ENCODE data around the gene PBX1.
"Not testable (repeated sequence)": the region's sequence is repeated elsewhere in the genome, so short reads cannot be mapped to it uniquely, and the experiment has no call there.

Gene PBX1

DNA sequence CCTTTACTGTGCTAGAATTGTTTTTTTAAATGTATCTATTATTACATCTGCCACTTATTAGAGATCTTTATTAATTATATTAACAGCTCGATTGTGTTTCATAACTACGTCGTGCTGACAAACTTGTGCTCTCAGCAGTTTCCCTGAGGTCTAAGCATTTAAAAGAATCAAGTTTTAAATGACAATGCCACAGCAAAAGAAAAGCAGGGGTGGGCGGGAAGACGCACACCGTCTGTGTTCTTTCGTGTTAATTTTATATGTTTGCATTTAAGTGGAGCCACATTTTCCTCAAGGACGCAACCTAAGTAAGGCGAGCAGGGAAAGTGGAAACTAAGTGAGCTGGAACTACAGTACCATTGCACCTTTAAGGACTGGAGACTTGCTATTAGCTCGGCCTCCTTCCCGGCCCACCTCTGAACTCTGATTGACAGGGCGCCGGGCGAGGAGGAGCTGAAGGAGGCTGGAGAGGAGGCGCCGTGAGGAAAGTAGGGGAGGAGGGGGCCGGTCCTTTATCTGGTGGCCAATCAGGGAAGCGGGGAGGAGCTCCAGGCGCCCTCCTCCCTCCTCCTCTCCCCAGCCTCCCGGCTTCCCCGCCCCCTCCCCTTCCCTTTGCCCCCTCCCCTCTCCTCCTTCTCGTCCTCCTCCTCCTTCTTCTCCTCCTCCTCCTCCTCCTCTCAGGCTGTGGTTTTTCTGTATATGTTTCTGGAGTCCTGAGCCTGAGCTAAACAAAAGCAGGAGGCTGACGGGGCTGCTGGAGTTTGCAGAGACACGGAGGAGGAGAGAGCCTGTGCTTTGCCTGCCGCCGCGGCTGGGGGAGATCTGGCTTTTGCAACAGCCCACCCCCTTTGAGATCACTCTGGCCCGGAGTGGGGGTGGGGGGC lies at the start of gene PBX1:
PBX1 (plus strand) TSS at position 724 of the 881 bp plus-strand sequence.
- peak; percentile 92 to 95 for ATAC-seq

DNA sequence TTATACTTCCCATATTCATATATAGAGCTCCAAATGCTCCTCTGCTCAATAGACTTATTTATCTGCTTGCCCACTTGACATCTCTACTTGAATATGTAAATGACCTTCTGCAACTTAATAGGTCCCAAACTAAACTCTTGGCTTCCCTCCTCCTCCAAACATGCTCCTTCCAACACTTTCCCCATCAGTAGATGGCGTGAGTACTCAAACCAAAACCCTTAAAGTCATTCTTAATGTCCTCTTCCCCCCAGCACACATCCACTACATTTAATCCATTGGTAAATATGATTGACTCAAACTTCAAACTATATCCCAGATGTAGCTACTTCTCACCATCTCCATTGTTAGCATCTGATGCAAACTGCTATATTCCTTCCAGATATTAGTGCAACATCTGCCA lies 48.5 kb upstream of the PBX1 start:
- ATAC-seq, result no peak

- ATAC-seq, result no peak
These were observed 47.8 kb upstream of the PBX1 start for GRCh38 chr1:164511001-164511705.

GRCh38 chr1:164515231-164515630 lies 43.8 kb upstream of the PBX1 start:
- ATAC-seq, result no peak

DNA sequence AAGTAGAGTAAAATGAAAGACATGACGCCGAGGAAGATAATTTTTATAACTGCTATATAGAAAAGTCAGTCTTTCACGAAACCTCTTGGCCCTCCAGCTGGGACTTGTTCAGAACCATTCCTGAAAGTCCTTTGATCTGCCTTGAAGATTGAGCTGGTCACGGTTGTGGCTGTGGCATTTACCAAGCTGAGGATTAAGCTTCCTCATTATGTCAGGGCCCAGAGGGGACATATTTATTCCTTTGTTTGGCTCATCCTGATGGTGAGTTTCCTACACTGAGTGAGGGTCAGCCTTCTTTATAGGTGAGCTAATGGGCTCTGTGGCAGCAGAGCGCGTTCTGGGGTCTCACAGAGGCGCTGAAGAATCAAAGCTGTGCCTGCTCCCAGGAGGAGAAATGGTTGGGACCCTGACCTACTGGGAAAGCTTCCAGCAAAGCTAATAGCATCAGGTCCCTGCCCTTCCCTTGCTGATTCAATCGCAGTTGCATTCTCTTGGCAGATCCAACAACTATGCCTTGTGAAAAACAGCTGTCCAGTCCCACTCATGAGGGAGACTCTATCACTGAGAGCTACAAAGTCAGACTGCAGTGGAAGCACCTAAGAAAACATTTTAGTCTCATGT lies 43.2 kb upstream of the PBX1 start:
- ATAC-seq, result no peak

DNA sequence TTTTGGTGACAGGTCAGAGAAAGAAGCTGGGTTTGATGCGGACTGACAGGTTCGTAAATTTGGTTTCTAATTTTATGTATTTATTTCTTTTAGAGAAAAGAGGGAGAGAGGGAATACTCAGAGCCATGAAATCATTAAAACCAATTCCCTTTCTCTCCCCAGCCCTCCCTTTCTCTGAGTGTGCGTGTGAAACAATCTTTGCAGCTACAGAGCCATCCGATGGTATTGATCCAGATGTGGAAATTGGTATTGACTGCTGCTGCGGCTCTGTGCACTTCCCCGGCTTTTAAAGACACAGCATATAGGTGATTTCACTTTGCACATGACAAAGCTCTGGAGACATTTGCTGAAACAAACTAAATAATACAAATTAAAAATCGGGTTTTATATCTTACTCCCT lies 42.4 kb upstream of the PBX1 start:
- ATAC-seq, result no peak

- no peak for ATAC-seq
These were observed 40.2 kb upstream of the PBX1 start for GRCh38 chr1:164518692-164519332.

DNA sequence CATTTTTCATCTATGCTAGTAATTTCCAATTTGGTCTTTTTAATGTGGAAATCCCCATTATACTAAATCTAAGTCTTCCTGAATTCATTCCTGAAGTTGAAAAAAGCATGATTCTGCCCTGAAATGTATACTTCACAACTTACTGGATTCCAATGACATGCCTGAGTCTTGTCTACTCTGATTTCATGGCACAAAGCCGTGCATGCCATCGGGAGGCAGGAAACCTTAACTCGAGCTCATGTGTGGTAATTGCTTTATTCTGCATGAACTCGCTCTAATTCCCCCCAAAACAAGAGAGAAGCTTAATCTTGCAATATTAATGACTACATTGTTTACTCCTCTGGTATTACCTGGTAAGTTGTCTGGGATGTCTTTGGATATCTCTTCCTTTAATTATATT lies 39.6 kb upstream of the PBX1 start:
- ATAC-seq, result no peak

DNA sequence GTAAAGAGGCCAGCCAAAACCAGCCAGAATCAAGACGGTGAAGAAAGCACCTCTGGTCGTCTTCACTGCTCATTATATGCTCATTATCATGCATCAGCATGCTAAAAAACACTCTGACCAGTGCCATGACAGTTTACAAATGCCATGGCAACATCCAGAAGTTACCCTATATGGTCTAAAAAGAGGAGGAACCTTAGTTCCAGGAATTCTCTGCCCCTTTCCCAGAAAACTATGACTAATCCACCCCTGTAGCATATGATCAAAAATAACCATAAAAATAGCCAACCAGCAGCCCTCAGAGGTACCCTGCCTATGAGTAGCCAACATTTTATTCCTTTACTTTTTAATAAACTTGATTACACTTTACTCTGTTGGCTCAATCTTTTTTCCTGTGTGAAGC lies 34.2 kb upstream of the PBX1 start:
- ATAC-seq, result no peak

DNA sequence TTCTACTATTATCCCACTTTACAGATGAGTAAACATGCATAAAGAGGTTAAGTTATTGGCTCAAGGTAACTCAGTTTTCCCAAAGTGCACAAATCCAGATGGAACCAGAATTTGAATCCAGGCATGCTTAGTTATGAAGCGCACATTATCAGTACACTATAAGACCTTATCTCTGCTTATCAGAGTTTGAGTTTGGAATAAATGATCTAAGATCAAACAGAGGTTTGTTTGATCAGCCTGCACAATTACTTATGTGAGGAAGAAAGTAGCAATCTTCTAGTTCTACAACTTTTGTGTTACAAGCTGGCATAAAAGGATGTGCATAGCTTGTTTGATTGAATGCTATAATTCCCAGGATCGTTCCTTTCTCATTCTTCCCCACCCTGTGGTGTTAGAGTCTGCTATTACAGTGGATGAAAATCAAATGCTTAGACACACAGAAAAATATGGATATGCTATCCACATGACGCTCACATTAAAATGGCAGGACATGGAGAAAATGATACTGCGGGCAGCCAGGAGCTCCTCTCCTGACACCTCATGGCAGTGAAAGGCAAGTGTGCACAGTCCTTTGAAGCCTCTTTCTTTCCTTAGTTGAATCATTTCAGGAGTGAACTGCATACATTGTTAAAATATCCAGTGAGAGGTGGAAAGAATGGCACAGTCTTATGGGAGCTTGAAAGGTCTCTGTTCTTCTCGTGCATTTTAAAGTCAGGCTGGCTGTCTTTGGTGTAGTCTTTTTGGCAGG lies 23.9 kb upstream of the PBX1 start:
- ATAC-seq, result no peak

DNA sequence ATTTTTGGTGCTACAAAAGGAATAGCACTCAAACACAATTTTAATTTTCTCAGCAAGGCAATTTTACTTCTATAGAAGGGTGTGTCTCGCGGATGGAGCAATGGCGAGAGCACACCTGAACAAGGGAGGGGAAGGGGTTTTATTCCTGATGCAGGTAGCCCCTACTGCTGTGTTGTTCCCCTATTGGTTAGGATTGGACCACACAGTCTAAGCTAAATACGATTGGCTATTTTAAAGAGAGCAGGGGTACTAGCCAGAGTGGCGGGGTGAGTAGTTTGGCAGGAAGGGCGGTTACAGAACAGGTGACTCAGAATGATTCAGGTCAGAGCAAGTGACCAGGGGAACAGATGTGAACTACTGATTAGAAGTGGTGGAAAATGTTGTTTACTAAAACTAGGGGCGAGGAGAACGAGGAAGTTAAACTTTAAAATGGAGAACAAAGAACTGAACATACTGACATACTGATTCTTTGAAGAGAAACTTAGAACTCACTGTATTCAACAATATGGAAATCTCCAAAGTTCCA lies 6.5 kb upstream of the PBX1 start:
- not testable (repeated sequence) for ATAC-seq

DNA sequence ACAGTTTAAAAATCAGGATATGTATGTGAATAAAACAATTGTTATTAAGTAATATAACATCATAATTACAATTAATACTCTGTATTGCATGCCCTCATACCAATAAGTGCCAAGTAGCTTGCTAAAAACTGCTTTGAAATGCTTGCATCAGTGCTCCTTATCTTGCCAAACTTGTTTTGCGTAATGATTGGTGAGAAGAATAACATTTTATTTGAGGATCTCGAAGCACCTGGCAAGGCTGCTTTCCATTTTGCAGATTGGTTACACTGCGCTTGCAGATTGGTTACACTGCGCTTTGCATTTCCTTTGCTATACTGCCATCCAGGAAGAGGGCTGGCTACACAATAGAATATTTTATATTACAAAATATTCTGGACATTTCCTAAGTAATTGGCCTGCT lies 1.7 kb upstream of the PBX1 start:
- no peak for ATAC-seq

DNA sequence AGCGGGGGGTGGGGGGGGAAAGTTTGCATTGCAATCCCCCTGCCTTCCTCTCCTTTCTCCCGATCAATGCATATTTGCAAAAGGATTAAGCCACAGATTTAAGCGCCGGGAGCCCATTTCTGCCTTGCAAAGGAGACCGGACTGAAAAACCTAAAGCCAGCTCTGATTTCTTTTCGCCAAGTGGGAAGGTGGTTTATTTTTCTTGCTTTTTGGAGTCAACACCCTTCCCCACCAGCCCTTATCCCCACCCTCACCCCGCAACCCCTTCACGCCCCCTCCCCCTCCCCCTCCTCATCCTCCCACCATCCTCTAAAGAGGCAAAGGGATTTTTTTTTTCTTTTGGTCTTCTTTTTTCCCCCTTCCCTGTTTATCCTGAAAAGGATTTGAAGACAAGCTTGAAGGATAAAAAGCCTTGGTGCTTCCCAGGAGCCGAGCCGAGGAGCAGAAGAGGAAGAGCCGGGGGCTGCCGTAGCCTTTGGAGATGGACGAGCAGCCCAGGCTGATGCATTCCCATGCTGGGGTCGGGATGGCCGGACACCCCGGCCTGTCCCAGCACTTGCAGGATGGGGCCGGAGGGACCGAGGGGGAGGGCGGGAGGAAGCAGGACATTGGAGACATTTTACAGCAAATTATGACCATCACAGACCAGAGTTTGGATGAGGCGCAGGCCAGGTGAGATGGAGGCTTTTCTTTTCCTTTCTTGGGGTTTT lies 513 bp downstream of the PBX1 start:
- ATAC-seq, result no peak

- no peak for ATAC-seq
These were observed 1.1 kb downstream of the PBX1 start for GRCh38 chr1:164560121-164560541.

DNA sequence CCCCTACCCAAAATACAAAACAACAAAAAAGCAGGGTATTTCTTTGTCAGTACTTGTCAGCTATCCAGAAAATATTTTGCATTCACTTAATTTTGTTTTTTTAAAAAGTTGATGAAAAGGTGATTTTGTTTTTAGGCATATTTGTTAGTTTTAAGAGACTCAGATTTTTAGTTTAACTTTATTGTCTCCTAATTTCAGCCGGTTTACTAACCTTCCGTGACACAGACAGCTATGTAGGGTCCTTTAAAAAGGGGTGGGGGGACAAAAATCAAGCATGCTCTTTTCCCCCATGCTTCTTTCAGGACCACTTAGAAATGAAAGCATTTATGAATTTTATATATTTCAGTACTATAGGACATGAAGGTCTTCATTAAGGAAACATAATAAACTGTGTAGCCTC lies 1.6 kb downstream of the PBX1 start:
- no peak for ATAC-seq

- ATAC-seq, result no peak
These were observed 2.0 kb downstream of the PBX1 start for GRCh38 chr1:164561007-164561406.

DNA sequence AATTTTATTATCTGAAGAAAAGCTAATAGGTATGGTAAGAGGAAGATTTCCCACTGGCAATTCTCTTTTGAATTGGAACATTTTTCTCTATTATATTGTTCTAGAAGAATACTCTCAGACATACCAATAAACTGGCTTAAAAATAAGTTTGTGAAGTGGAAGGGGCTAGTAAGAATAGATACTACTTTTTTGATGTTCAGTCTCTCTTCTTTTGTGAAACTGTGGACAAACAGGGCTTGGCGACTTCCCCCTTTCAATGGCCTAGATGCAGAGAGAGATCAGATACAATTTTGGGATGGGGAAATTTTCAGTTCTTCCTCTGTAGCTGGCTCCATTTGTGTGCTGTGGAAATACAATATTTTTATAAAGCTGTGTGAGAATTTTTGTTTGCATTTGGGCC lies 2.5 kb downstream of the PBX1 start:
- no peak for ATAC-seq

GRCh38 chr1:164562061-164562460 lies 3.1 kb downstream of the PBX1 start:
- no peak for ATAC-seq

DNA sequence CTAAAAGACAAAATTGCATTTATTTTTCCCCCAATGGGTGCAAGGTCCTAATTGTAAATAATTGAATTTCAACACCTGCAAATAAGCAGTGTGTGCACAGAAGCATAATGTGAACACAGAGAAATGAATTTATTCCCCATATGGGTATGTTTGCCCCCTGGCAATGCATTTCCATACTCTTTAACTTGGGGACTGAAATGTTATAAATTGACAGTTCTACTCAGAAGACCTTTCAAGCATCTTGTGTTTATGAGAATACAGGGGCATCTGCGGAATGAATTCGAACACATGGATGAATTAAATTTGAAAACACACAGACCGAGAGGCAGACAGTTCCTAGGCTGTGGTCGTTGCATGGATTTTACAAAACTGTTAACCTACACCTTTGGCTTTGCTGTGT lies 3.5 kb downstream of the PBX1 start:
- no peak for ATAC-seq

- ATAC-seq, result no peak
These were observed 4.0 kb downstream of the PBX1 start for GRCh38 chr1:164562947-164563520.

DNA sequence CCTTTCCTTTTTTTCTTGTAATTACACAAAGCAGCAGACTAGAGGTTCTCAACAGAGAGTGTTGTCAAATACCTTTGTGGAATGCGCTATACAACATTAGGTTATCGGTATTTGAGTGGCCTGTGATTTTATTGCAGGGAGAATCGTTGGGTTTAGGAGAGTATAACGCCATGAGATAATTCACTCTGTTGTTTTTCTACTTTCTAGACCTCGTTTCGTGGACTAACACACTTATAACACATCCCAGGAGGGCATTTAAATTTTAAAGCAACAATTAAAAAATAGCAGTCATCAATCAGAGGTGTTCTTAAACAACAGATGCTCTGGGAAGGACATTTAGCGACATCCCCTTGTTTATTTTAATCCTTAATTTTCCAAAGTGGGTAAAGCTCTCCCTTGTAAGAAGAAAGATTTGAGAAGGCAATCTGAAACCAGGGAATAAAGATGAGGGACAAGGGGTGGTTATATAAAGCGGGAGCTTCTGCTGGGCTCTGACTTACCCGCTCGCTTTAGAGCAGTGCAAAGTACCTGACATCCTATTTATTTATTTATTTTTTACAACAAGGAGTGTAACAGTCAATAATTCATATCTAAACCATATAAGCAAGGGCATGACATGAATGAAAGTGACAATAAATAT lies 4.9 kb downstream of the PBX1 start:
- ATAC-seq, result no peak

Measured in activated CD4-positive, CD25-positive, alpha-beta regulatory T cell treated with anti-CD3 and anti-CD28 coated beads, Interleukin-2, amount 50 U/mL, for 24 hours (primary cell).